GM23338 (cell line): ENCODE data around the gene IPCEF1. TPM values are rescaled to one million over a fixed set of nuclear protein-coding genes. Genes with fewer than 3 reads are reported as not detected.

Experiments used
- ATAC-seq: fragments of 200-7000 bp; cut with Tn5 transposase; 3 replicates; pipeline ENCODE4 v1.9.1; 2020
- DNase-seq: peaks from one replicate; pipeline ENCODE4 v3.0.0-alpha.2; 2015; ENCODE audit warnings: low spot score
- H2AFZ ChIP-seq: fragments of 200-600 bp; sonication (generic); 2 replicates; pipeline ENCODE4 v1.8.0; 2016; ENCODE audit warnings: antibody characterized with exemption, mild to moderate bottlenecking, moderate library complexity
- H3F3A ChIP-seq: fragments of 200-600 bp; sonication (generic); replicated peaks from 2 replicates; pipeline ENCODE4 v1.8.0; 2017; ENCODE audit warnings: antibody characterized with exemption, mixed run types, low read depth
- H3K27ac ChIP-seq: fragments of 200-600 bp; sonication (generic); 2 replicates; pipeline ENCODE4 v1.6.1; 2016; ENCODE audit warnings: low read depth
- H3K27me3 ChIP-seq: fragments of 200-600 bp; sonication (generic); 2 replicates; pipeline ENCODE4 v1.8.0; 2016; ENCODE audit warnings: mild to moderate bottlenecking, mixed run types, moderate library complexity; ENCODE audit not compliant: insufficient read depth
- H3K36me3 ChIP-seq: fragments of 200-600 bp; sonication (generic); 2 replicates; pipeline ENCODE4 v1.8.0; 2016; ENCODE audit warnings: mild to moderate bottlenecking; ENCODE audit not compliant: insufficient read depth
- H3K4me1 ChIP-seq: fragments of 200-600 bp; sonication (generic); 2 replicates; pipeline ENCODE4 v1.8.0; 2016; ENCODE audit warnings: mild to moderate bottlenecking, moderate library complexity; ENCODE audit not compliant: insufficient read depth
- H3K4me2 ChIP-seq: fragments of 200-600 bp; sonication (generic); 2 replicates; pipeline ENCODE4 v1.7.1; 2017; ENCODE audit warnings: mixed run types
- H3K4me3 ChIP-seq: fragments of 200-600 bp; sonication (generic); 2 replicates; pipeline ENCODE4 v1.6.1; 2016; ENCODE audit warnings: mixed run types
- H3K79me2 ChIP-seq: fragments of 200-600 bp; sonication (generic); replicated peaks from 2 replicates; pipeline ENCODE4 v1.8.0; 2017; ENCODE audit warnings: mild to moderate bottlenecking; ENCODE audit not compliant: insufficient read depth
- H3K9me2 ChIP-seq: fragments of 200-600 bp; sonication (generic); 2 replicates; pipeline ENCODE4 v1.8.0; 2017; ENCODE audit not compliant: insufficient read depth
- H4K20me1 ChIP-seq: fragments of 200-600 bp; sonication (generic); replicated peaks from 2 replicates; pipeline ENCODE4 v1.8.0; 2017; ENCODE audit warnings: mild to moderate bottlenecking; ENCODE audit not compliant: insufficient read depth
- H3K27ac Mint-ChIP-seq: 2 replicates; pipeline ENCODE4 v1.8.0; 2020; ENCODE audit warnings: inconsistent platforms, mild to moderate bottlenecking, moderate library complexity, mixed read lengths
- H3K27me3 Mint-ChIP-seq: 3 replicates; pipeline ENCODE4 v1.8.0; 2022; ENCODE audit warnings: low read depth, mild to moderate bottlenecking, moderate library complexity, mixed read lengths, inconsistent platforms; ENCODE audit not compliant: insufficient read depth, poor library complexity
- H3K36me3 Mint-ChIP-seq: 3 replicates; pipeline ENCODE4 v1.8.0; 2021; ENCODE audit warnings: low read depth, mild to moderate bottlenecking, inconsistent platforms, moderate library complexity, mixed read lengths
- H3K4me1 Mint-ChIP-seq: 3 replicates; pipeline ENCODE4 v1.8.0; 2020; ENCODE audit warnings: mild to moderate bottlenecking, inconsistent platforms, mixed read lengths
- H3K4me3 Mint-ChIP-seq: 3 replicates; pipeline ENCODE4 v1.8.0; 2021; ENCODE audit warnings: moderate library complexity, mild to moderate bottlenecking, inconsistent platforms, mixed read lengths
- H3K9me3 Mint-ChIP-seq: 3 replicates; pipeline ENCODE4 v1.8.0; 2020; ENCODE audit warnings: moderate library complexity, mild to moderate bottlenecking, inconsistent platforms, mixed read lengths
- CREB1 ChIP-seq: fragments of 250-450 bp; sonication (Bioruptor Pico); IDR thresholded peaks from 2 replicates; pipeline ENCODE4 v1.5.0; 2020; ENCODE audit warnings: low read depth, mild to moderate bottlenecking, moderate library complexity
- EZH2phosphoT487 ChIP-seq: fragments of 200-600 bp; sonication (generic); IDR thresholded peaks from one replicate; pipeline ENCODE4 v1.8.1; 2018; ENCODE audit warnings: antibody characterized with exemption; ENCODE audit not compliant: unreplicated experiment
- REST ChIP-seq: IDR thresholded peaks from one replicate; pipeline ENCODE4 v1.6.1; 2018; ENCODE audit warnings: antibody characterized with exemption; ENCODE audit not compliant: unreplicated experiment
- ZNF462 ChIP-seq: fragments of 250-450 bp; sonication (Bioruptor Pico); IDR thresholded peaks from 2 replicates; pipeline ENCODE4 v1.5.0; 2020; ENCODE audit warnings: mild to moderate bottlenecking, moderate library complexity
- polyA plus RNA-seq: library from polyadenylated mRNA; unstranded; fragments of >200 nt; fragmentation: Nextera tagmentation; extraction: Ambion mirVana; gene quantifications from 2 replicates; pipeline ENCODE4 v1.2.1, GENCODE V29; 2016
- total RNA-seq: library from RNA; depleted of rRNA; stranded (reverse); fragments of >200 nt; shearing (Covaris generic); gene quantifications from 2 replicates; pipeline ENCODE4 v1.2.3, GENCODE V29; 2014

IPCEF1 gene
- total and polyA plus RNA-seq, 2 experiments from 2014 or later = 0.15 to 1.8 TPM

GRCh38 chr6:154370545-154370944 is 13.9 kb upstream of the IPCEF1 start (continued):
- TF ChIP-seq ZNF462 (CRISPR knock-in tag) (no peak), EZH2phosphoT487 (no peak), REST (no peak)

GRCh38 chr6:154367839-154368695 is 11.5 kb upstream of the IPCEF1 start:
- no peaks in the 10 kb centered on the region for H3K36me3 ChIP-seq
- Mint-ChIP-seq H3K9me3 (no peaks in the 10 kb centered on the region), H3K27ac (no peak overlapping the region), H3K36me3 (no peaks in the 10 kb centered on the region), H3K4me1 (no peaks in the 10 kb centered on the region), H3K27me3 (no peaks in the 10 kb centered on the region), H3K4me3 (no peak overlapping the region)
- H3K4me3 ChIP-seq = no peak overlapping the region
- no peaks in the 10 kb centered on the region for H3K9me2 ChIP-seq
- no peaks in the 10 kb centered on the region for H3K4me1 ChIP-seq
- no peaks in the 10 kb centered on the region for H3K27me3 ChIP-seq
- H2AFZ ChIP-seq = peak overlapping the region; percentile 32; the same call in 1 of the 2 replicates
- no peaks in the 10 kb centered on the region for H3K79me2 ChIP-seq
- H3K27ac ChIP-seq = no peak overlapping the region
- ATAC-seq = no peak
- H3K4me2 ChIP-seq = no peak overlapping the region
- no peaks in the 10 kb centered on the region for H4K20me1 ChIP-seq
- H3F3A ChIP-seq = no peaks in the 10 kb centered on the region
- no peak for DNase-seq
- TF ChIP-seq ZNF462 (CRISPR knock-in tag) = no peak
- TF ChIP-seq CREB1 = no peak
